ENCODE data around the gene ZNF776. TPM values are rescaled to one million over a fixed set of nuclear protein-coding genes. Genes with fewer than 3 reads are reported as not detected.

Gene ZNF776
- total RNA-seq = 8.9 and 14.8 TPM in 2 replicates

DNA sequence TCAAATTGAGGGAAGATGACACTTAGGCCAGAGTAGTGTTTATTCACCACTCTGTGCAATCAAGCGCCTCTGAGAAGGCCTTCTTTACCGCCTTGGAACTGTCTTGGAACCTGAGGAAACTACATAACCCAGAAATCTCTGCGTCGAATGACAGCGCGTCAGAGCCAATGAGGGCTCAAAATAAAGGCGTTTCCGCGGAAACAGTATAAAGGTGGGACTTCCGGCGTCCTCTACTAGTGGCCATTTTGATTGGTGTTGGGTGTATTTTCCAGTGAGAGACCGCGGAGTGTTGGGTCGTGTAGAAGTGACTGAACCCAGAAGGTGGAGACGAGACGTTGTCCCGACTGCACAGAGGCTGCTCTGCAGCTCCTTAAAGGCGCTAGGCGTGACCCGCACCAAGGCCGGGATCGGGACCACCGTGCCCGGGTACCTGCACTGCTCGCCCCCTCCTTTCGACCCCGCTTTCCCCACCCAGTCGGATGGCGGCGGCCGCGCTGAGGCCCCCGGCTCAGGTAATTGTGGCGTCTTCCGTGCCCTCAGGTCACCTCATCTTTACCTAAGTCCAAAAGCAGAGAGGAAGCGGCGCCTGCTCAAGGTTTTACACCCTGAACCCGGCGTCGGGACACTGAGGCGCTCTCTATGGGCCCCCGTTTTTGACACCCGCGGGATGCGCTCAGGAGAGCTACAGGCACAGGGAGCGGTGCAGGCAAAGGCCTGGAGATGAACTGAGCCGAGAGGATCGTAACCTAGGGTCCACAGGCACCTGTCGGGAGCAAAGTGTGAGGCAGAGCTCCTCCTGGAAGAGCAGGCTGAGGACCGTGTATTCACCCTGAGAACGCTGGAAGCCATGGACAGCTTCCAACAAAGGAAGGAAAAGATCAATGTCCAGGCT lies at the start of gene ZNF776:
TSS of gene ZNF776 (plus strand) at position 236 of the 892 bp plus-strand sequence. CDS start at position 480, 244 bp downstream.

DNA sequence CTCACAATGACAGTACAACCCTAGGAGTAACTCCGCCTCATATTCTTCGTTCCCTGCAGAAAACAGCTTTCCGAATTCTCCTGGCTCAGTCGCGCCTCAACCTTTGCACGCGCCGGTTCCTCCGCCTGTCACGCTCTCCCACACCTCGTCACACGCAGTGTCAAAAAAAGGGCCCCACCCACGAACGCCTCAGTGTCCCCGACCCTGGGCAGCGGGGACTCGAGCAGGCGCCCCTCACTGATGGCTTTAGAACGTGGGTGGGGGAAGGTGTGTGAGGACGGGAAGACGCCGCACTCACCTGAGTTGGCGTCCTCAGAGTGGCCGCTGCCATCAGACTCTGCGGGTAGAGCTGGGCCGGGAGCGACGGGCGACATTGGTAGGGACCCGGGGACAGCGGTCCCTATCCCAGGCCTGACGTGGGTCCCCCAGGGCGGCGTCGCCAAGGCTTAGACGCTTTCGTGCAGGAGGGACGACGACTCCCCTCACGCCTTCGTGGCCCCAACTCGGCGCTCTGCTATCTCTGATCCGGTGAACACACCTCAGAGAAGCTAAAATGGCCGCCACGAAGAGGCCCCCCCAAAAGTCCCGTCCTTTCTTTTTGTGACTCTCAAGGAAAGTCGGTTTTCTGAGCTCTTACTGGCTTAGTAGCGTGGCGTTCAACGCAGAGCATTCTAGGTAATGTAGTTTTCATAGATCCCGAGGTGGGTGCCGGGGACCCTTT lies 37.8 kb upstream of the ZNF776 start, which contains the start of gene ZNF154:
TSS of gene ZNF154 (minus strand) at position 564 of the 721 bp plus-strand sequence. CDS start at position 331, 233 bp downstream.

DNA sequence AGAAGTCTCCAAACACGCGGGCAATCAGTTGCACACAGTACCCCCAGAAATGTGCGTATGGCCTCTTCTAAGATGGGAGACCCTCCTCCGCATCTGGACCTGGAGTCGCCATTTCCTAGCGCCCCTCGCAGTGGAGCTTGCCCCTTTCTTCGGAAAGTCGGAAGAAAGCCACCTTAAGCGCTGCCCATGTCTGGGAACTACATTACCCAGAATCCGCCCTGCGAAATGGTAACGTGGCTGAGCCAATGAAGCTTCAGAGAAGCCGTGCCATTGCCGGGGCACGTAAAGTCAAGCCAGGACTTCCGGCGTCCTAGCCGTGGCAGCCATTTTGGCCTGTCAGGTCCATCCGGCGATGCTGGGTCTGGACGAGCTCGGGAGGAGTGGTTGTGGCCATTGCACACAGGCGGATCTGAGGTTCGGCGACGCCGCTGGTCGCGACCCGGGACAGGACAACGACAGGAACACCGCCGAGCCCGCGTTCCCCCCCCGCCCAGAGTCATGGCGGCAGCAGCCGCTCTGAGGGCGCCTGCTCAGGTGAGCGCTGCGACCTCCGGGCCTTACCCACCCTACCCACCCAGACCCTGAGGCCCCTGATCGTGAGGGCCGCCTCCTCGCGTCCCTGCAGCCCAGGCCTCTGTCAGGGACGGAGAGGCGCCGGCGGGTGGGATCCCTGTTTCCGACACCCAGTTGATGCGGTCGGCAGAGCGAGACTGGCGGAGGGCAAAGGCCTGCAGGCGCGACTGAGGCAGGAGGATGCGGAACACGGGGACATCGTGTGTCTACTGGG lies 22.9 kb downstream of the ZNF776 start, which contains the start of gene ZNF586:
TSS of gene ZNF586 (plus strand) at position 332 of the 787 bp plus-strand sequence. CDS start at position 499, 167 bp downstream.

Other genes with a start within 250 kb of the ZNF776 start
- gene ZNF773, start 246.9 kb upstream of the ZNF776 start, total RNA-seq = 29.0 and 40.1 TPM in 2 replicates
- gene ZNF549, start 219.5 kb upstream of the ZNF776 start, total RNA-seq = 8.2 and 11.7 TPM in 2 replicates
- 8.2 and 12.1 TPM in 2 replicates for gene ZNF550, start 187.0 kb upstream of the ZNF776 start, total RNA-seq
- 8.5 and 12.5 TPM in 2 replicates for gene ZNF416, start 167.9 kb upstream of the ZNF776 start, total RNA-seq
- gene ZIK1, start 162.7 kb upstream of the ZNF776 start, total RNA-seq = 12.6 and 13.4 TPM in 2 replicates
- 3.4 and 4.4 TPM in 2 replicates for gene ZNF530, start 146.9 kb upstream of the ZNF776 start, total RNA-seq
- 24.6 and 38.4 TPM in 2 replicates for gene ZNF134, start 132.6 kb upstream of the ZNF776 start, total RNA-seq
- 13.0 and 23.1 TPM in 2 replicates for gene ZNF211, start 113.6 kb upstream of the ZNF776 start, total RNA-seq
- gene ZSCAN4, start 77.9 kb upstream of the ZNF776 start, total RNA-seq = under 0.01 and 0.50 TPM in 2 replicates
- gene ZNF551, start 64.8 kb upstream of the ZNF776 start, total RNA-seq = 7.5 and 15.7 TPM in 2 replicates
- gene ZNF154, start 37.6 kb upstream of the ZNF776 start, total RNA-seq = 1.0 and 4.7 TPM in 2 replicates
- gene ZNF671, start 19.2 kb upstream of the ZNF776 start, total RNA-seq = 3.4 and 6.4 TPM in 2 replicates
- 15.0 and 19.5 TPM in 2 replicates for gene ZNF586, start 22.9 kb downstream of the ZNF776 start, total RNA-seq
- gene ZNF552, start 68.1 kb downstream of the ZNF776 start, total RNA-seq = 5.8 and 10.5 TPM in 2 replicates
- 22.9 and 39.3 TPM in 2 replicates for gene ZNF587B, start 83.5 kb downstream of the ZNF776 start, total RNA-seq
- gene ZNF587, start 103.0 kb downstream of the ZNF776 start, total RNA-seq = 17.8 and 37.2 TPM in 2 replicates
- gene ZNF814, start 142.2 kb downstream of the ZNF776 start, total RNA-seq = 8.2 and 16.9 TPM in 2 replicates
- 14.4 and 23.4 TPM in 2 replicates for gene ZNF417, start 169.8 kb downstream of the ZNF776 start, total RNA-seq
- 4.4 and 9.4 TPM in 2 replicates for gene ZNF418, start 188.6 kb downstream of the ZNF776 start, total RNA-seq
- 8.5 and 13.0 TPM in 2 replicates for gene ZNF256, start 200.9 kb downstream of the ZNF776 start, total RNA-seq
- 0.28 and 0.34 TPM in 2 replicates for gene C19orf18, start 227.7 kb downstream of the ZNF776 start, total RNA-seq

Data from nasal cavity respiratory epithelium epithelial cell of viscerocranial mucosa (primary cell).